K562 (cell line): ENCODE measurements around the gene F2RL2. TPM values are rescaled to one million over a fixed set of nuclear protein-coding genes. Genes with fewer than 3 reads are reported as not detected.

Experiments
- E2F6 ChIP-seq, 2 experiments: IDR thresholded peaks; 2 replicates each; pipeline ENCODE4 v1.6.1; 2011; ENCODE audit warnings: borderline replicate concordance in 1 of 2, control low read depth in 1 of 2, low read depth in 1 of 2, low read length in 1 of 2, mild to moderate bottlenecking in 1 of 2, mixed read lengths in 1 of 2, moderate library complexity in 1 of 2; ENCODE audit not compliant: insufficient read depth in 1 of 2, insufficient read length in 1 of 2, poor library complexity in 1 of 2, severe bottlenecking in 1 of 2; ENCODE audit errors: extremely low read depth in 1 of 2
- ELF1 ChIP-seq: fragments of 200-800 bp; sonication (Bioruptor generic); IDR thresholded peaks from 2 replicates; pipeline ENCODE4 v1.6.1; 2016; ENCODE audit warnings: missing genetic modification characterization, missing compliant biosample characterization
- NONO ChIP-seq, 2 experiments: fragments of 200-400 bp in 1 of 2; fragments of 450-650 bp in 1 of 2; formaldehyde crosslinking in 1 of 2; IDR thresholded peaks; 2 replicates each; pipeline ENCODE4 v1.6.1; 2017; ENCODE audit warnings: low read depth in 2 of 2, mild to moderate bottlenecking in 2 of 2, moderate library complexity in 2 of 2, low read length in 1 of 2
- PKNOX1 ChIP-seq: fragments of 450-650 bp; IDR thresholded peaks from 2 replicates; pipeline ENCODE4 v1.6.1; 2016
- RBM14 ChIP-seq: fragments of 200-400 bp; formaldehyde crosslinking; IDR thresholded peaks from 2 replicates; pipeline ENCODE4 v1.6.1; 2018; ENCODE audit warnings: low read depth, mild to moderate bottlenecking, low read length, moderate library complexity, borderline replicate concordance; ENCODE audit not compliant: insufficient read depth
- SAFB ChIP-seq: fragments of 200-400 bp; formaldehyde crosslinking; IDR thresholded peaks from 2 replicates; pipeline ENCODE4 v1.6.1; 2017; ENCODE audit warnings: low read depth, low read length, borderline replicate concordance
- TAF7 ChIP-seq: fragments of 450-650 bp; IDR thresholded peaks from 2 replicates; pipeline ENCODE4 v1.6.1; 2016; ENCODE audit warnings: missing genetic modification characterization, missing compliant biosample characterization
- THAP12 ChIP-seq: fragments of 250-450 bp; sonication (Bioruptor Pico); IDR thresholded peaks from 2 replicates; pipeline ENCODE4 v1.9.0; 2021; ENCODE audit warnings: mild to moderate bottlenecking, inconsistent platforms
- ZNF143 ChIP-seq: sonication (generic); formaldehyde crosslinking; IDR thresholded peaks from 2 replicates; pipeline ENCODE4 v1.9.0; 2022; ENCODE audit warnings: mild to moderate bottlenecking, missing genetic modification reagents
- ZNF274 ChIP-seq: IDR thresholded peaks from 2 replicates; pipeline ENCODE4 v1.6.1; 2011; ENCODE audit warnings: low read depth, mild to moderate bottlenecking, low read length, moderate library complexity, borderline replicate concordance
- ZNF592 ChIP-seq: fragments of 450-650 bp; IDR thresholded peaks from 2 replicates; pipeline ENCODE4 v1.6.1; 2017; ENCODE audit warnings: antibody characterized with exemption, mild to moderate bottlenecking
- ZNF609 ChIP-seq: sonication (generic); formaldehyde crosslinking; IDR thresholded peaks from 2 replicates; pipeline ENCODE4 v1.8.1; 2023; ENCODE audit warnings: missing genetic modification reagents, mild to moderate bottlenecking, borderline replicate concordance
- polyA plus RNA-seq, 8 experiments: library from polyadenylated mRNA; depleted of rRNA in 4 of 8; stranded (reverse) in 5 of 8; unstranded in 3 of 8; fragments of >200 nt; fragmentation: Nextera tagmentation in 2 of 8; fragmentation: Illumina TruSeq in 1 of 8; extraction: Ambion mirVana in 2 of 8; extraction: Trizol in 1 of 8; gene quantifications; 2 replicates each; pipeline versions ENCODE4 v1.2.1 to v1.2.3, GENCODE V29; 2011 to 2014; ENCODE audit warnings: inconsistent platforms in 1 of 8, missing spikeins in 1 of 8
- total RNA-seq, 7 experiments: library from RNA; depleted of rRNA in 6 of 7; stranded (reverse); fragments of >200 nt in 6 of 7; fragmentation: Illumina TruSeq in 2 of 7; extraction: Trizol in 2 of 7; gene quantifications; 2 replicates each; pipeline versions ENCODE4 v1.2.1 to v1.2.3, GENCODE V29; 2011 to 2021; ENCODE audit warnings: low replicate concordance in 1 of 7

The F2RL2 gene
- total and polyA plus RNA-seq, 9 of the 15 experiments (the other 6 are each of a cell fraction or from before 2014, with no cell fraction given): 0.03 to 0.12 (median 0.06) TPM; not detected in 3

GRCh38 chr5:76608833-76609232 is 14.4 kb downstream of the F2RL2 start (continued):
- TF ChIP-seq ZNF609 (CRISPR knock-in tag): no peak
- no peak for TF ChIP-seq THAP12 (CRISPR knock-in tag)
- no peak for TF ChIP-seq TAF7 (tag)
- 0 out of 2 replicates have a peak, but pooled peaks have one; percentile 23 for TF ChIP-seq PKNOX1
- TF ChIP-seq NONO (IDR thresholded peaks at IDR 0.05; ENCODE audit: low read depth in 2 of 2, low read length in 1 of 2): no peak
- peak; percentile 68 for TF ChIP-seq ZNF143 (CRISPR knock-in tag)
- TF ChIP-seq ELF1 (tag): no peak
- no peak for TF ChIP-seq ZNF274
- no peak for TF ChIP-seq RBM14
- no peak for TF ChIP-seq E2F6 (IDR thresholded peaks at IDR 0.05; ENCODE audit: borderline replicate concordance in 1 of 2, extremely low read depth in 1 of 2, insufficient read depth in 1 of 2, insufficient read length in 1 of 2, low read depth in 1 of 2, low read length in 1 of 2, poor library complexity in 1 of 2, severe bottlenecking in 1 of 2)
- no peak for TF ChIP-seq SAFB
- TF ChIP-seq ZNF592: 0 out of 2 replicates have a peak, but pooled peaks have one; percentile 38
